ENCODE measurements around the gene PRKCE. TPM values are rescaled to one million over a fixed set of nuclear protein-coding genes. Genes with fewer than 3 reads are reported as not detected.

The PRKCE gene
- total RNA-seq, 1 experiment from 2014 or later, result 14.8 TPM

DNA sequence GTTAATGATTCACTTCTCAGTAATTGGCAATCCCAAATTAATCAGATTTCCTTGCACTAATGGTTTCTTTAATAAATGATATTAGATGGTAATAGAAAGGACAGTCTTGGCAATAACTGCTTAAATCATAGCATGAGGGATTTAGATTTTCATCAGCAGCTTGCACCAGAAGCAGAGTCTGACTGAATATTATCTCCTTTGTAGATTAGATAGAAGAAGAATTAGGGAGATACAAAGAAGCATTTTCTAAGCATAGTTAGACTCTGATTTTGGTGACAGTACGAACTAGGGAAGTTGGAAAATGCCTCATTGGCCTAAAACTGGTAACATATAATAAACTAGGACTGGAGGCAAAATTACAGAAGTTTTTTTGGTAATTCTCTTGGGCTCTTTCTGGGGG lies 412.9 kb downstream of the PRKCE start (continued):
- TF ChIP-seq, protein P1, sequence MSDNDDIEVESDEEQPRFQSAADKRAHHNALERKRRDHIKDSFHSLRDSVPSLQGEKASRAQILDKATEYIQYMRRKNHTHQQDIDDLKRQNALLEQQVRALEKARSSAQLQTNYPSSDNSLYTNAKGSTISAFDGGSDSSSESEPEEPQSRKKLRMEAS (IDR thresholded peaks at IDR 0.05), result no peak
- TF ChIP-seq EGR1 (IDR thresholded peaks at IDR 0.05; ENCODE audit: low read depth) (no peak), SP1 (IDR thresholded peaks at IDR 0.05; ENCODE audit: low read depth) (no peak), YY1 (IDR thresholded peaks at IDR 0.05; ENCODE audit: extremely low read depth, insufficient replicate concordance, low read depth, low read length) (no peak), POLR2A (IDR thresholded peaks at IDR 0.05; ENCODE audit: borderline replicate concordance, extremely low read depth, insufficient read depth, insufficient read length) (no peak), SIN3A (IDR thresholded peaks at IDR 0.05; ENCODE audit: low read depth) (no peak)
- TF ChIP-seq, protein P2, sequence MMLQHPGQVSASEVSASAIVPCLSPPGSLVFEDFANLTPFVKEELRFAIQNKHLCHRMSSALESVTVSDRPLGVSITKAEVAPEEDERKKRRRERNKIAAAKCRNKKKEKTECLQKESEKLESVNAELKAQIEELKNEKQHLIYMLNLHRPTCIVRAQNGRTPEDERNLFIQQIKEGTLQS (IDR thresholded peaks at IDR 0.05), result no peak

DNA sequence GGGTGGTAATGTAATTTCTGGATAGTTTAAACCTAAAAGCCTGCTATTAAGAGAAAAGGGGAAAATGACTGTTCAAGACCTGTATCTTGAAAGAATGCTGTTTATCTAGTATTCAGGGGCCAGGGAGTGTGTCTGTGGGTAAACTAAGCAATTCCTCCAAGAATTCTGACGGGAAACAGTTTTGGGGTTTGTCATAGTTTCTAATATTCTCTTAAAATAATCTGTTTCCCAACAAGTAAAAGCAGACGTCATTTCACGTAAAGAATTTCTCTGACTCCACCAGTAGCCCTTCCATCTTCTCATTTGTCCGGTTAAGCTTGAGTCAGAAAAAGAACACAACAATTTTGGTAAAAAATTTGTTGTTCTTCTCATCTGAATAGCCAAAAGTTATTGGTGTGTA lies 413.7 kb downstream of the PRKCE start:
- POLR2A ChIA-PET, result no interaction called here
- BruUV-seq (replicated peaks), result no TSS peak
- TF ChIP-seq SRF (IDR thresholded peaks at IDR 0.05; ENCODE audit: low read depth) (no peak), YY1 (IDR thresholded peaks at IDR 0.05; ENCODE audit: extremely low read depth, insufficient replicate concordance, low read depth, low read length) (no peak), EZH2phosphoT487 (IDR thresholded peaks at IDR 0.05; ENCODE audit: borderline replicate concordance) (no peak), POLR2AphosphoS5 (IDR thresholded peaks at IDR 0.05; ENCODE audit: low read depth, low read length) (no peak), ZFX (IDR thresholded peaks at IDR 0.05) (no peak), EGR1 (IDR thresholded peaks at IDR 0.05; ENCODE audit: low read depth) (no peak), ZNF274 (IDR thresholded peaks at IDR 0.05; ENCODE audit: low read depth, low read length) (no peak), SP1 (IDR thresholded peaks at IDR 0.05; ENCODE audit: low read depth) (no peak), CEBPB (IDR thresholded peaks at IDR 0.05; ENCODE audit: low read depth) (no peak), RAD21 (IDR thresholded peaks at IDR 0.05; ENCODE audit: low read depth) (no peak), EZH2 (IDR thresholded peaks at IDR 0.05) (no peak)
- TF ChIP-seq, protein P3, sequence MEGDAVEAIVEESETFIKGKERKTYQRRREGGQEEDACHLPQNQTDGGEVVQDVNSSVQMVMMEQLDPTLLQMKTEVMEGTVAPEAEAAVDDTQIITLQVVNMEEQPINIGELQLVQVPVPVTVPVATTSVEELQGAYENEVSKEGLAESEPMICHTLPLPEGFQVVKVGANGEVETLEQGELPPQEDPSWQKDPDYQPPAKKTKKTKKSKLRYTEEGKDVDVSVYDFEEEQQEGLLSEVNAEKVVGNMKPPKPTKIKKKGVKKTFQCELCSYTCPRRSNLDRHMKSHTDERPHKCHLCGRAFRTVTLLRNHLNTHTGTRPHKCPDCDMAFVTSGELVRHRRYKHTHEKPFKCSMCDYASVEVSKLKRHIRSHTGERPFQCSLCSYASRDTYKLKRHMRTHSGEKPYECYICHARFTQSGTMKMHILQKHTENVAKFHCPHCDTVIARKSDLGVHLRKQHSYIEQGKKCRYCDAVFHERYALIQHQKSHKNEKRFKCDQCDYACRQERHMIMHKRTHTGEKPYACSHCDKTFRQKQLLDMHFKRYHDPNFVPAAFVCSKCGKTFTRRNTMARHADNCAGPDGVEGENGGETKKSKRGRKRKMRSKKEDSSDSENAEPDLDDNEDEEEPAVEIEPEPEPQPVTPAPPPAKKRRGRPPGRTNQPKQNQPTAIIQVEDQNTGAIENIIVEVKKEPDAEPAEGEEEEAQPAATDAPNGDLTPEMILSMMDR (IDR thresholded peaks at IDR 0.05 in 2 of 3, conservative IDR thresholded peaks at IDR 0.05 in 1 of 3; ENCODE audit: borderline replicate concordance in 1 of 3, insufficient read depth in 1 of 3, low read depth in 2 of 3, low read length in 2 of 3), result no peak
- TF ChIP-seq, protein P4, sequence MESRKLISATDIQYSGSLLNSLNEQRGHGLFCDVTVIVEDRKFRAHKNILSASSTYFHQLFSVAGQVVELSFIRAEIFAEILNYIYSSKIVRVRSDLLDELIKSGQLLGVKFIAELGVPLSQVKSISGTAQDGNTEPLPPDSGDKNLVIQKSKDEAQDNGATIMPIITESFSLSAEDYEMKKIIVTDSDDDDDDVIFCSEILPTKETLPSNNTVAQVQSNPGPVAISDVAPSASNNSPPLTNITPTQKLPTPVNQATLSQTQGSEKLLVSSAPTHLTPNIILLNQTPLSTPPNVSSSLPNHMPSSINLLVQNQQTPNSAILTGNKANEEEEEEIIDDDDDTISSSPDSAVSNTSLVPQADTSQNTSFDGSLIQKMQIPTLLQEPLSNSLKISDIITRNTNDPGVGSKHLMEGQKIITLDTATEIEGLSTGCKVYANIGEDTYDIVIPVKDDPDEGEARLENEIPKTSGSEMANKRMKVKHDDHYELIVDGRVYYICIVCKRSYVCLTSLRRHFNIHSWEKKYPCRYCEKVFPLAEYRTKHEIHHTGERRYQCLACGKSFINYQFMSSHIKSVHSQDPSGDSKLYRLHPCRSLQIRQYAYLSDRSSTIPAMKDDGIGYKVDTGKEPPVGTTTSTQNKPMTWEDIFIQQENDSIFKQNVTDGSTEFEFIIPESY (IDR thresholded peaks at IDR 0.05; ENCODE audit: extremely low read depth, insufficient replicate concordance, low read length), result no peak
- TF ChIP-seq, protein P2 (IDR thresholded peaks at IDR 0.05), result no peak

More for the DNA sequence above, 413.7 kb downstream of the PRKCE start:
- no peaks in the 10 kb centered on the region for H3K4me1 ChIP-seq (ENCODE audit: control insufficient read depth in 1 of 2, insufficient read depth in 2 of 2, low read length in 2 of 2)
- H3K27me3 ChIP-seq (ENCODE audit: insufficient read depth, low read length), result no peaks in the 10 kb centered on the region
- RAD21 ChIA-PET (ENCODE audit: low non-redundant PET in 1 of 2, low total read pairs in 2 of 2, uncharacterized antibody in 2 of 2, unreplicated experiment in 2 of 2), result no interaction called here
- H3K36me3 ChIP-seq (ENCODE audit: control insufficient read depth in 1 of 2, insufficient read depth in 2 of 2, low read length in 2 of 2), result no peaks in the 10 kb centered on the region
- no peak overlapping the region for H2AFZ ChIP-seq (ENCODE audit: low read depth, low read length, poor library complexity, severe bottlenecking)
- DNase-seq (ENCODE audit: low read depth, low spot score), result no peak
- H3K4me2 ChIP-seq (ENCODE audit: low read length), result no peak overlapping the region
- no peak overlapping the region for H3K27ac ChIP-seq (ENCODE audit: low read depth, low read length)
- no peak overlapping the region for H3K9ac ChIP-seq (ENCODE audit: low read length)
- intact Hi-C loops (cut with micrococcal nuclease), result no loop called here
- CTCF ChIA-PET, result no interaction called here
- ATAC-seq, result no peak
- H4K20me1 ChIP-seq (ENCODE audit: insufficient read depth), result no peaks in the 10 kb centered on the region
- no peaks in the 10 kb centered on the region for H3K9me3 ChIP-seq (ENCODE audit: control insufficient read depth in 1 of 2, insufficient read depth in 1 of 2, low read depth in 1 of 2, low read length in 2 of 2)
- no peaks in the 10 kb centered on the region for H3K9me2 ChIP-seq (ENCODE audit: insufficient read depth)
- H3K4me3 ChIP-seq (replicated peaks in 1 of 2; ENCODE audit: low read depth in 1 of 2, low read length in 2 of 2), result no peak overlapping the region
- H3K79me2 ChIP-seq (ENCODE audit: insufficient read depth, low read length), result no peaks in the 10 kb centered on the region
